Ovary (tissue), 3 donors: ENCODE results near the gene KRT32.

Experiments
- EP300 ChIP-seq: sonication (generic); formaldehyde crosslinking; IDR thresholded peaks from one replicate; pipeline ENCODE4 v1.6.1; 2017; ENCODE audit warnings: antibody characterized with exemption
- POLR2A ChIP-seq: fragments of 450-650 bp; IDR thresholded peaks from one replicate; pipeline ENCODE4 v1.6.1; 2017; ENCODE audit warnings: antibody characterized with exemption, mild to moderate bottlenecking, moderate library complexity
- TF ChIP-seq, protein P1 (sequence below), 3 donors: fragments of 450-650 bp in 2 of 3; fragments of 200-600 bp in 1 of 3; IDR thresholded peaks; one replicate each; pipeline versions ENCODE4 v1.5.1 to v1.8.0; 2016 to 2022; ENCODE audit warnings: antibody characterized with exemption in 3 of 3, mild to moderate bottlenecking in 1 of 3
- donor health status: DM: no; HTN: no; CAD: no.

DNA sequence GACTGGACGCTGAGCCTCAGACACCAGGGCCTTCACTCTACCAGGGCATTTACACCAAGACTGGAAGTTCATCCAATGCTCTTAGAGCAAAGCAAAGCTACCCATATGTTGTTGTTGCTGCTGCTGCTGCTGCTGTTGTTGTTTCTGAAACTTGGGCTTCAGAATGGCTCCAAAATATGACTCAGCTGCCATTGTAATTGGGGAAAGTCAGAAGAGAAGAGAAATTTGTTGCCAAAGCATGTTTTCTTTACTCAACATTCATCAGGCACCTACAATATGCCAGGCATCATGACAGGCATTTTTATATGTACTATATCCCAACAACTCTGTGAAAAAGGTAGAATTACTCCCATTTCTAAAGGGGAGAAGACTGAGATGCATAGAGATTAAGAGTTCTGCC is 11.9 kb downstream of the KRT32 start:
- TF ChIP-seq POLR2A: no peak
- TF ChIP-seq, protein P1, sequence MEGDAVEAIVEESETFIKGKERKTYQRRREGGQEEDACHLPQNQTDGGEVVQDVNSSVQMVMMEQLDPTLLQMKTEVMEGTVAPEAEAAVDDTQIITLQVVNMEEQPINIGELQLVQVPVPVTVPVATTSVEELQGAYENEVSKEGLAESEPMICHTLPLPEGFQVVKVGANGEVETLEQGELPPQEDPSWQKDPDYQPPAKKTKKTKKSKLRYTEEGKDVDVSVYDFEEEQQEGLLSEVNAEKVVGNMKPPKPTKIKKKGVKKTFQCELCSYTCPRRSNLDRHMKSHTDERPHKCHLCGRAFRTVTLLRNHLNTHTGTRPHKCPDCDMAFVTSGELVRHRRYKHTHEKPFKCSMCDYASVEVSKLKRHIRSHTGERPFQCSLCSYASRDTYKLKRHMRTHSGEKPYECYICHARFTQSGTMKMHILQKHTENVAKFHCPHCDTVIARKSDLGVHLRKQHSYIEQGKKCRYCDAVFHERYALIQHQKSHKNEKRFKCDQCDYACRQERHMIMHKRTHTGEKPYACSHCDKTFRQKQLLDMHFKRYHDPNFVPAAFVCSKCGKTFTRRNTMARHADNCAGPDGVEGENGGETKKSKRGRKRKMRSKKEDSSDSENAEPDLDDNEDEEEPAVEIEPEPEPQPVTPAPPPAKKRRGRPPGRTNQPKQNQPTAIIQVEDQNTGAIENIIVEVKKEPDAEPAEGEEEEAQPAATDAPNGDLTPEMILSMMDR (IDR thresholded peaks at IDR 0.05): no peak
- TF ChIP-seq EP300: no peak
